ENCODE data around the gene SIGLEC12. TPM values are rescaled to one million over a fixed set of nuclear protein-coding genes. Genes with fewer than 3 reads are reported as not detected.

Gene SIGLEC12
- total RNA-seq, 1 experiment from 2014 or later: not detected

DNA sequence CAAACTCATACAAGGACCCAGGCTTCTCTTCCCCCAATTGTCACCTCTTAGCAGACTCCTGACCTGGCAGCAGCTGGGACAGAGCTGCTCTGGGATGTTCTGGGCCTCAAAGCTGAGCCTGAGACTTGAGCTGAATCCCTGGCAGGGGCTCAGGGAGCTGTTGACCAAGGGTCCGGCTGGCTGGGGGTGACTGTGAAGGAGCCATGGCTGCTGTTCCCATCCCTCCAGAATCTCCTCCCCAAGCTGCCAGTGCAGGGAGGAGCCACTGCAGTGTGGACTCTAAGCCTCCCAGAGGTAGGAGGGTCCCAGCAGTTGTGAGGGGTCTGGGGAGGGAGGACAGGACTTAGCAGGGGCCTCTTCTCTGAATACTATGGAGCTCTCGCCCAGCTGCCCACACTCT, 27.7 kb upstream of the SIGLEC12 start:
- Mint-ChIP-seq H3K27me3 (ENCODE audit: insufficient read depth, unreplicated experiment) (no peaks in the 10 kb centered on the region), H3K36me3 (ENCODE audit: insufficient read depth, unreplicated experiment) (no peaks in the 10 kb centered on the region), H3K4me1 (ENCODE audit: low read depth, unreplicated experiment) (no peaks in the 10 kb centered on the region), H3K4me3 (ENCODE audit: unreplicated experiment) (peak overlapping the region; percentile 61), H3K27ac (ENCODE audit: unreplicated experiment) (no peak overlapping the region), H3K9me3 (ENCODE audit: unreplicated experiment) (no peaks in the 10 kb centered on the region)
- BruUV-seq (replicated peaks): no TSS peak
- Histone ChIP-seq H3K27me3 (replicated peaks; ENCODE audit: control insufficient read depth, insufficient read depth, low read length) (no peaks in the 10 kb centered on the region), H3K4me3 (ENCODE audit: low read depth, low read length) (no peak overlapping the region), H3K4me1 (peaks cover 18% of the 10 kb centered on the region), H3K36me3 (ENCODE audit: control insufficient read depth, insufficient read depth, low read length) (no peaks in the 10 kb centered on the region), H3K9me3 (no peaks in the 10 kb centered on the region)
- ChIA-PET CTCF (no interaction called here), POLR2A (no interaction called here)
- TF ChIP-seq, protein P1, sequence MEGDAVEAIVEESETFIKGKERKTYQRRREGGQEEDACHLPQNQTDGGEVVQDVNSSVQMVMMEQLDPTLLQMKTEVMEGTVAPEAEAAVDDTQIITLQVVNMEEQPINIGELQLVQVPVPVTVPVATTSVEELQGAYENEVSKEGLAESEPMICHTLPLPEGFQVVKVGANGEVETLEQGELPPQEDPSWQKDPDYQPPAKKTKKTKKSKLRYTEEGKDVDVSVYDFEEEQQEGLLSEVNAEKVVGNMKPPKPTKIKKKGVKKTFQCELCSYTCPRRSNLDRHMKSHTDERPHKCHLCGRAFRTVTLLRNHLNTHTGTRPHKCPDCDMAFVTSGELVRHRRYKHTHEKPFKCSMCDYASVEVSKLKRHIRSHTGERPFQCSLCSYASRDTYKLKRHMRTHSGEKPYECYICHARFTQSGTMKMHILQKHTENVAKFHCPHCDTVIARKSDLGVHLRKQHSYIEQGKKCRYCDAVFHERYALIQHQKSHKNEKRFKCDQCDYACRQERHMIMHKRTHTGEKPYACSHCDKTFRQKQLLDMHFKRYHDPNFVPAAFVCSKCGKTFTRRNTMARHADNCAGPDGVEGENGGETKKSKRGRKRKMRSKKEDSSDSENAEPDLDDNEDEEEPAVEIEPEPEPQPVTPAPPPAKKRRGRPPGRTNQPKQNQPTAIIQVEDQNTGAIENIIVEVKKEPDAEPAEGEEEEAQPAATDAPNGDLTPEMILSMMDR (IDR thresholded peaks at IDR 0.05; ENCODE audit: insufficient read depth in 1 of 2, low read depth in 1 of 2, low read length in 1 of 2, severe bottlenecking in 1 of 2, unreplicated experiment in 1 of 2): no peak
- no peak for DNase-seq
- intact Hi-C loops (cut with micrococcal nuclease; ENCODE audit: unreplicated experiment): no loop called here

DNA sequence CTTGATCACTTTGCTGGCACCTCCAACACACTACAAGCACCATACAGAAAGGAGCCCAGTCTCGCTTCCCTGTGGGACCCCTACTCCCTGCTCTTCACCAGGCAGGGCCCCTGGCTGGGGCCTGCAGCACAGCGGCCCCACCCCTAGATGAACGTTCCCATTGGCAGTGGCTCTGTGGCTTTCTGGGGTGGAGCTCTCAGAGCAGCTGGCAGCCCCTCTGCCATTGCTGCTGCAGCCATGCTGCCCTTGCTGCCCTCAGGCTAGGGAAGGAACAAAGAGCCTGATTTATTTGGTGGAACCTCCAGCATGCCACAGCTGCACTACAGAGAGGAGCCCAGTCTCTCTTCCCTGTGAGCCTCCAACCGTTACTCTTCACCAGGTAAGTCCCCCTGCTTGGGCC, 24.1 kb upstream of the SIGLEC12 start:
- Mint-ChIP-seq H3K4me1 (ENCODE audit: low read depth, unreplicated experiment) (no peaks in the 10 kb centered on the region), H3K36me3 (ENCODE audit: insufficient read depth, unreplicated experiment) (peaks cover 14% of the 10 kb centered on the region), H3K27me3 (ENCODE audit: insufficient read depth, unreplicated experiment) (no peaks in the 10 kb centered on the region), H3K27ac (ENCODE audit: unreplicated experiment) (no peak overlapping the region), H3K9me3 (ENCODE audit: unreplicated experiment) (no peaks in the 10 kb centered on the region), H3K4me3 (ENCODE audit: unreplicated experiment) (no peak overlapping the region)
- BruUV-seq (replicated peaks): no TSS peak
- no peaks in the 10 kb centered on the region; the same call in 1 of the 2 replicates for H3K27me3 ChIP-seq (replicated peaks; ENCODE audit: control insufficient read depth, insufficient read depth, low read length)
- POLR2A ChIA-PET: no interaction called here
- no peak overlapping the region for H3K4me3 ChIP-seq (ENCODE audit: low read depth, low read length)
- no peaks in the 10 kb centered on the region for H3K9me3 ChIP-seq
- intact Hi-C loops (cut with micrococcal nuclease; ENCODE audit: unreplicated experiment): no loop called here
- no peak for DNase-seq
- CTCF ChIA-PET: no interaction called here
- H3K36me3 ChIP-seq (ENCODE audit: control insufficient read depth, insufficient read depth, low read length): no peaks in the 10 kb centered on the region
- TF ChIP-seq, protein P1 (IDR thresholded peaks at IDR 0.05; ENCODE audit: insufficient read depth in 1 of 2, low read depth in 1 of 2, low read length in 1 of 2, severe bottlenecking in 1 of 2, unreplicated experiment in 1 of 2): no peak
- no peaks in the 10 kb centered on the region for H3K4me1 ChIP-seq

DNA sequence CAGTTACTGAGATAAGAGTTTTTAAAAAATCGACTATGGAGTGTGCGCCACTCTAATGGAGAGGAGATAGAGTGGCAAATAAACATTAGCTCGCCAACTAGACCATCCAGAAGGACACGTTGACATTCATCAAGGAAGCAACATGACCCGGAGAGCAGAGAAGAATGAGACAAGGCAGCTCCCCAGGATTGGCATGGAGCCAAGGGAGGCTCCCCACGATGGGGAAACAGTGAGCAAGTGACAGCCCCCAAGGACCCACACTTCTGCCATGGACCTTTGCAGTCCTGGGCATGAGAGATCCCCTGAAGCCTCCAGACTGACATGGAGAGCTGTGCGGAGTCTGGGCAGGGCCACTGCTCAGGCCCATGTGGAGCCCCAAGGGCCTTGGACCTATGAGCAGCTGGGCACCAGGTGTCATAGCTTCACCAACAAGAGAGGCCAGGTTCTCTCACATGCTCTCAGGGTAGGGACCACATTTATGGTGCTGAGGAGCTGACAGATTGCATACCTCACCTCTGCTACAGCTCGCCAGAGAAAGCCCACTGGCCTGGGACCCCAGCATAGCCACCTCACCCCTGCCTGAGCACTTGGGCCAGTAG, 23.2 kb upstream of the SIGLEC12 start:
- Mint-ChIP-seq H3K27ac (ENCODE audit: unreplicated experiment) (no peak overlapping the region), H3K4me3 (ENCODE audit: unreplicated experiment) (no peak overlapping the region), H3K9me3 (ENCODE audit: unreplicated experiment) (no peaks in the 10 kb centered on the region), H3K4me1 (ENCODE audit: low read depth, unreplicated experiment) (no peaks in the 10 kb centered on the region), H3K27me3 (ENCODE audit: insufficient read depth, unreplicated experiment) (no peaks in the 10 kb centered on the region), H3K36me3 (ENCODE audit: insufficient read depth, unreplicated experiment) (peaks cover 14% of the 10 kb centered on the region)
- no peak overlapping the region for H3K4me3 ChIP-seq (ENCODE audit: low read depth, low read length)
- no peaks in the 10 kb centered on the region for H3K4me1 ChIP-seq
- DNase-seq: no peak
- no peaks in the 10 kb centered on the region for H3K9me3 ChIP-seq
- TF ChIP-seq, protein P1 (IDR thresholded peaks at IDR 0.05; ENCODE audit: insufficient read depth in 1 of 2, low read depth in 1 of 2, low read length in 1 of 2, severe bottlenecking in 1 of 2, unreplicated experiment in 1 of 2): no peak
- intact Hi-C loops (cut with micrococcal nuclease; ENCODE audit: unreplicated experiment): no loop called here
- no peaks in the 10 kb centered on the region for H3K36me3 ChIP-seq (ENCODE audit: control insufficient read depth, insufficient read depth, low read length)
- ChIA-PET CTCF (no interaction called here), POLR2A (no interaction called here)
- no peaks in the 10 kb centered on the region; the same call in 1 of the 2 replicates for H3K27me3 ChIP-seq (replicated peaks; ENCODE audit: control insufficient read depth, insufficient read depth, low read length)
- BruUV-seq (replicated peaks): no TSS peak

Measured in Caco-2 (cell line).